Upper lobe of left lung (tissue), 6 donors: ENCODE data around the gene MAMDC2. TPM values are rescaled to one million over a fixed set of nuclear protein-coding genes. Genes with fewer than 3 reads are reported as not detected.

Source experiments
- ATAC-seq, 2 donors: fragments of 200-7000 bp; cut with Tn5 transposase; one replicate each; pipeline ENCODE4 v1.9.1; 2022; ENCODE audit warnings: mild to moderate bottlenecking in 2 of 2, moderate library complexity in 2 of 2; ENCODE audit not compliant: low FRiP score in 2 of 2
- DNase-seq, 2 donors: peaks; one replicate each; pipeline ENCODE4 v3.0.0-alpha.2; 2019 to 2020
- H3K27ac ChIP-seq, 4 donors: fragments of 200-600 bp; sonication (generic); one replicate each; pipeline ENCODE4 v1.5.1; 2016 to 2019
- H3K27me3 ChIP-seq, 4 donors: fragments of 200-600 bp; sonication (generic); one replicate each; pipeline ENCODE4 v1.5.1; 2017 to 2019
- H3K36me3 ChIP-seq, 4 donors: fragments of 200-600 bp; sonication (generic); one replicate each; pipeline ENCODE4 v1.5.1; 2016 to 2019
- H3K4me1 ChIP-seq, 4 donors: fragments of 200-600 bp; sonication (generic); one replicate each; pipeline ENCODE4 v1.5.1; 2018 to 2019
- H3K4me3 ChIP-seq, 4 donors: fragments of 200-600 bp; sonication (generic); one replicate each; pipeline ENCODE4 v1.5.1; 2017 to 2019; ENCODE audit warnings: mild to moderate bottlenecking in 2 of 4, moderate library complexity in 1 of 4
- H3K9me3 ChIP-seq, 4 donors: fragments of 200-600 bp; sonication (generic); one replicate each; pipeline ENCODE4 v1.5.1; 2018 to 2019
- CTCF ChIP-seq, 6 experiments: fragments of 450-650 bp in 4 of 6; fragments of 200-600 bp in 2 of 6; sonication (generic) in 2 of 6; IDR thresholded peaks; one replicate each; pipeline ENCODE4 v1.5.1; 2016 to 2019; ENCODE audit warnings: antibody characterized with exemption in 6 of 6
- EP300 ChIP-seq, 4 donors: sonication (generic); formaldehyde crosslinking; IDR thresholded peaks; one replicate each; pipeline ENCODE4 v1.5.1; 2017; ENCODE audit warnings: antibody characterized with exemption in 4 of 4, control low read depth in 2 of 4
- POLR2A ChIP-seq, 4 donors: fragments of 450-650 bp; IDR thresholded peaks; one replicate each; pipeline ENCODE4 v1.5.1; 2016 to 2017; ENCODE audit warnings: antibody characterized with exemption in 4 of 4, mild to moderate bottlenecking in 2 of 4
- POLR2AphosphoS5 ChIP-seq, 2 donors: sonication (generic); formaldehyde crosslinking; IDR thresholded peaks; one replicate each; pipeline ENCODE4 v1.5.1; 2017; ENCODE audit warnings: antibody characterized with exemption in 2 of 2
- WGBS, 2 donors: methylation state at CpG; one replicate each; pipeline ENCODE4 v1.1.5; 2017 to 2018; 5-methylcytosine and 5-hydroxymethylcytosine counted together
- total RNA-seq, 6 donors: library from RNA; depleted of rRNA in 4 of 6; stranded (reverse); fragments of >200 nt in 4 of 6; gene quantifications; one replicate each; pipeline versions ENCODE4 v1.1.0 to v1.2.1, GENCODE V29; 2016 to 2021
- donor health status: DM: no; HTN: no; CAD: no; lungs with moderate emphysema.
- donor health status: DM: no; HTN: yes; CAD: no; lungs with severe emphysema.

The MAMDC2 gene
- total RNA-seq, 6 donors from 2014 or later: 26.5 to 50.1 (median 46.5) TPM

DNA sequence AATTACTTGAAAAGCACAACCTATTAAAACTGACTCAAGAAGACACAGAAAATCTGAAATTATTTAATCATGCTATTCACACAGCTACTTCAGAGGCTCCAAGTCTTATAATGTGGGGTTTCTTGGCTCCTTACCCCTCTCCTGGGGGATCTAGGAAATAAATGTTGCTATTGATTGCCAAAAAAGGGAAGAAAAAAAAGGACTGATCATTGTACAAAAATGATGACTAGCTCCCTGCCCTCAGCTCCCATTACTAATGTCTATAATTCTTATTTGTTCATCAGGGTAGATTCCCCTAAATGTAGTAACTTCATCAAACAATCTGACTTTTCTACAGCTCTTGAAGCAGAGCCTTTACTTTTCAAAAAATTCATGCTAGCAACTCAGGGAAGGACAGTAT lies 211.8 kb downstream of the MAMDC2 start:
- TF ChIP-seq POLR2A (IDR thresholded peaks at IDR 0.05): no peak
- TF ChIP-seq EP300 (IDR thresholded peaks at IDR 0.05): no peak
- no peak for TF ChIP-seq CTCF (IDR thresholded peaks at IDR 0.05)
- TF ChIP-seq POLR2AphosphoS5 (IDR thresholded peaks at IDR 0.05): no peak
- Histone ChIP-seq H3K4me1 (peaks cover 8 to 24% (median 16%) of the 10 kb centered on the region in 4 donors), H3K36me3 (no peaks in the 10 kb centered on the region), H3K4me3 (peak overlapping the region in 3 of 4 donors; percentile 11 to 84 (median 72)), H3K9me3 (no peaks in the 10 kb centered on the region), H3K27ac (peak overlapping the region in 1 of 4 donors; percentile 87), H3K27me3 (no peaks in the 10 kb centered on the region)
- no peak for ATAC-seq
- DNase-seq: no peak

- peak overlapping the region in 3 of 4 donors; percentile 11 to 84 (median 72) for H3K4me3 ChIP-seq
- no peaks in the 10 kb centered on the region for H3K36me3 ChIP-seq
- DNase-seq (no peak), ATAC-seq (no peak)
- peaks cover 8 to 30% (median 23%) of the 10 kb centered on the region in 4 donors for H3K4me1 ChIP-seq
- WGBS, 2 donors: 61 to 64% methylated on average over 7 of the region's 7 CpGs
- TF ChIP-seq EP300 (IDR thresholded peaks at IDR 0.05) (no peak), POLR2AphosphoS5 (IDR thresholded peaks at IDR 0.05) (no peak), POLR2A (IDR thresholded peaks at IDR 0.05) (peak in 2 of 4 donors; percentile 20 to 27)
- no peaks in the 10 kb centered on the region for H3K27me3 ChIP-seq
- no peaks in the 10 kb centered on the region for H3K9me3 ChIP-seq
- H3K27ac ChIP-seq: peak overlapping the region; percentile 23 to 94 (median 90)
Observed at GRCh38 chr9:70256123-70256551, 212.5 kb downstream of the MAMDC2 start.

DNA sequence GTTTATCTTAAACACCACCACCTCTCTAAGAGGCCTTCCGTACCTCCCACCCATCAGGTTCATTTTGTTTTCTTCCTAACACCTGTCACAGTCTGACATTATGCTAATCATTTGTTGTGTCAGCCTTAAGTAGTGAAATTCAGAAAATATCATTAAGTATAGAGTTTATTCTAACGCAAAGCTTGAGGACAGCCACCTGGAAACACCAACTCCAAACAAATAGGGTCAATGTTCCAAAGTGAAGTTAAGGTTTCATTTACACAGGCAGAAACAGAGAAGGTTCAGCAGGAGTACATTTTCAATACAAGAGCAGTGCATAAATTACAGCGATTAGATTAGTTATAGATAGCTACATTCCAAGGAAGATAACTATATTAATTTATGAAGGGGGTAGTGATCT lies 213.9 kb downstream of the MAMDC2 start:
- 62 to 72% methylated on average over 3 of the region's 3 CpGs for WGBS, 2 donors
- Histone ChIP-seq H3K4me3 (peak overlapping the region in 3 of 4 donors; percentile 64 to 84 (median 72)), H3K9me3 (no peaks in the 10 kb centered on the region), H3K4me1 (peaks cover 14 to 42% (median 36%) of the 10 kb centered on the region in 4 donors), H3K27ac (peak overlapping the region; percentile 87 to 96 (median 94)), H3K27me3 (no peaks in the 10 kb centered on the region), H3K36me3 (peaks cover 0 to 6% (median 1%) of the 10 kb centered on the region in 4 donors)
- DNase-seq (no peak), ATAC-seq (no peak)
- TF ChIP-seq POLR2A (IDR thresholded peaks at IDR 0.05): no peak
- TF ChIP-seq CTCF (IDR thresholded peaks at IDR 0.05): no peak
- no peak for TF ChIP-seq POLR2AphosphoS5 (IDR thresholded peaks at IDR 0.05)
- no peak for TF ChIP-seq EP300 (IDR thresholded peaks at IDR 0.05)

DNA sequence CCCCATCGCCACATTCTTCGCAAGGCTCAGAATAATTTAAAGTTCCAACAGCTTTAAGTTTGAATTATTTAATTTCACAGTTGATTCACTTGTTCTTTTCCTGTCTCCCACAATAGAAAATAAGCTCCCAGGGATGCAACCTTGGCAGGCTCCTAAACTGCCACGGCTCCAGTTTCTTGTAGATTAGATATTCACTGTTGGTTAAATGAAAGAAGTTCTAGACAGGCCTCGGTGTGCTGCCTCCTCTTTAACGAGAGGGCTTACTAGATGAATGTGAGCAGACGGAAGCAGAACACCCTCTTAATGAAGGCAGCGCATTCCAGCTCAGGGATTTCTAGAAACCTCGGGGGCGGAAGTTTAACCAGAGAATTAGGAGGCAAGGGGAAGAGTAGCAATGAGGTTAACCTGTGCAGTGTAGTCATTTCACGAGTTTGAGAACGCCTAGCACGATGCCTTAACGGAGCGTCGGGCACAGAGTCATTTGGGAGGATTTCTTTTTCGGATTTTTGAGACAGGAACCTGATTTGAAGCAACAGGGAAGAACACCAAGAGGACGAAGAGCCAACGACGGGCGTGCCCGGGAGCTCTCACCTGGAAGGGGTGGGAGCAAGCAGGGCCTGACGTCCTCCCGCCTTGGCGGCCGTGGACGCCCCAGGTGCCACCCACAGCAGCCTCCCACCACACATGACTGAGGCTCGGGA lies 214.5 kb downstream of the MAMDC2 start:
- Histone ChIP-seq H3K4me1 (peaks cover 20 to 49% (median 42%) of the 10 kb centered on the region in 4 donors), H3K36me3 (peaks cover 0 to 6% (median 1%) of the 10 kb centered on the region in 4 donors), H3K27ac (peak overlapping the region; percentile 87 to 96 (median 94)), H3K27me3 (no peaks in the 10 kb centered on the region), H3K9me3 (no peaks in the 10 kb centered on the region), H3K4me3 (peak overlapping the region; percentile 21 to 84 (median 68))
- WGBS, 2 donors: 6 to 7% methylated on average over 21 to 26 of the region's 27 CpGs
- TF ChIP-seq POLR2AphosphoS5 (IDR thresholded peaks at IDR 0.05): no peak
- TF ChIP-seq POLR2A (IDR thresholded peaks at IDR 0.05): no peak
- TF ChIP-seq CTCF (IDR thresholded peaks at IDR 0.05): no peak
- no peak for TF ChIP-seq EP300 (IDR thresholded peaks at IDR 0.05)
- ATAC-seq (peak; percentile 68 to 90), DNase-seq (peak in 1 of 2 donors; percentile 85)

DNA sequence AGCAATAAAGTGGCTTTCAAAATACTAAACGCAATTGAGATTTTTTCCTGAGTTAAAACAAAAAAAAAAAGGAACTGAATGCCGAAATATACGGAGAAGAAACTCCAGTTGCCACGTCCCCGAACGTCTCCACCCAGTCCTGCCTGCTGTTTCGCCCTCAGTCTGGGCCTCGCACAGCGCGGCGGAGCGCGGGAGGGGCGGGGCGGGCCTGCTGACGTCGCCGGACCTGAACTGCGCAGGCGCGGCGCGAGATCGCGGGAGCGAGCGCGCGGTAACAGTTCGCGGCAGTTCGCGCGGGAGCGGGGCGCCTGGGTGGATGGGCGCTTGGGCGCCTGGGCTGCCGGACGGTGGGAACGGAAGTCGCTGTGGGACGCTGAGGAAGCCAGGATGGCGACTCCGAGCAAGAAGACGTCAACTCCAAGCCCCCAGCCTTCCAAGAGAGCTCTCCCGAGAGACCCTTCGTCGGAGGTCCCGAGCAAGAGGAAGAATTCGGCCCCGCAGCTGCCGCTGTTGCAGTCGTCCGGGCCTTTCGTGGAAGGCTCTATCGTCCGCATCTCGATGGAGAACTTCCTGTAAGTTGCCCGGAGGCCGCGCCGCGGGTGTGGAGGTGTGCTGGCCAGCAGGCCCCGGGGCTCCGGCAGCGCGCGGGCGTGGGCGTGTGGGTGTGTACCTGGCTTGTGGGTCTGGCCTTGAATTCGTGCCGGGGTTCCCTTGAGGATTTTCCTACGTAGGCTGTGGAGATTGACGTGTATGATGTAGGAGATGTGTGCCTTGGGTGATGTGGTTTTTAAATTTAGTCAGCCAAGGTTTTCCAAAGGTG lies 215.3 kb downstream of the MAMDC2 start, which contains the start of gene SMC5:
Gene SMC5, plus strand, starts transcription at position 287 of the 820 bp plus-strand sequence. Its CDS starts 101 bp downstream, at position 388.
- ATAC-seq: peak; percentile 97
- 1 to 3% methylated on average over 9 to 74 of the region's 75 CpGs for WGBS, 2 donors
- H3K9me3 ChIP-seq: no peaks in the 10 kb centered on the region

More for the DNA sequence above, 215.3 kb downstream of the MAMDC2 start, which contains the start of gene SMC5:
- H3K27me3 ChIP-seq: no peaks in the 10 kb centered on the region
- H3K36me3 ChIP-seq: peaks cover 0 to 7% (median 1%) of the 10 kb centered on the region in 4 donors
- peak within 1 kb of the TSS; percentile 64 to 84 (median 71) for H3K4me3 ChIP-seq
- peaks cover 27 to 54% (median 43%) of the 10 kb centered on the region in 4 donors for H3K4me1 ChIP-seq
- peak within 1 kb of the TSS; percentile 87 to 96 (median 94) for H3K27ac ChIP-seq
- DNase-seq: peak; percentile 86 to 99
- peak; percentile 96 to 99 for TF ChIP-seq POLR2AphosphoS5 (IDR thresholded peaks at IDR 0.05)
- TF ChIP-seq POLR2A (IDR thresholded peaks at IDR 0.05): peak; percentile 14 to 99 (median 98)
- TF ChIP-seq CTCF (IDR thresholded peaks at IDR 0.05): peak in 1 of 6 experiments; percentile 6
- no peak for TF ChIP-seq EP300 (IDR thresholded peaks at IDR 0.05)
